Measurements from ENCODE around the gene SIRPB1. TPM values are rescaled to one million over a fixed set of nuclear protein-coding genes. Genes with fewer than 3 reads are reported as not detected.

SIRPB1 gene
- total and polyA plus RNA-seq, 10 of the 15 experiments (the other 5 are each of a cell fraction or from before 2014, with no cell fraction given) = 3.4 to 33.8 (median 14.1) TPM

DNA sequence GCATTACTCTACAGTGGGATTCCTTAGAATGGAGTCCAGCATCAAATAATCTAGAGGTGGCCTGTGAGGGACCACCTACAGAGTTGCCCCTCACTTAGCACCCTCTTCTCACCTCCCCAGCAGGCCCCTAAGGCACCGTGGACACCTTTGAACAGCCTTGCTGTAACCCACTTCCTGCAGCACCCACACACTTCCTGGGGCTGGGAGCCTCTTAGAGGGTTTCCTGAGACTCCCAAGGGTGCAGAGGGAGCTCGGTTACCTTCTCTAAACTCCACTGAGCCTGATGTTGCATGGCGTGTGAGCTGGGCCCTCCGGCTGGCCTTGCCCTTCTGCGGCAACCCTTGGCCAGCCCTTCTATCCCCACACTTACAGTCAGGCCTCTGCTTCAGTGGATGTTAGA, 45.1 kb upstream of the SIRPB1 start (continued):
- TF ChIP-seq, protein P1, sequence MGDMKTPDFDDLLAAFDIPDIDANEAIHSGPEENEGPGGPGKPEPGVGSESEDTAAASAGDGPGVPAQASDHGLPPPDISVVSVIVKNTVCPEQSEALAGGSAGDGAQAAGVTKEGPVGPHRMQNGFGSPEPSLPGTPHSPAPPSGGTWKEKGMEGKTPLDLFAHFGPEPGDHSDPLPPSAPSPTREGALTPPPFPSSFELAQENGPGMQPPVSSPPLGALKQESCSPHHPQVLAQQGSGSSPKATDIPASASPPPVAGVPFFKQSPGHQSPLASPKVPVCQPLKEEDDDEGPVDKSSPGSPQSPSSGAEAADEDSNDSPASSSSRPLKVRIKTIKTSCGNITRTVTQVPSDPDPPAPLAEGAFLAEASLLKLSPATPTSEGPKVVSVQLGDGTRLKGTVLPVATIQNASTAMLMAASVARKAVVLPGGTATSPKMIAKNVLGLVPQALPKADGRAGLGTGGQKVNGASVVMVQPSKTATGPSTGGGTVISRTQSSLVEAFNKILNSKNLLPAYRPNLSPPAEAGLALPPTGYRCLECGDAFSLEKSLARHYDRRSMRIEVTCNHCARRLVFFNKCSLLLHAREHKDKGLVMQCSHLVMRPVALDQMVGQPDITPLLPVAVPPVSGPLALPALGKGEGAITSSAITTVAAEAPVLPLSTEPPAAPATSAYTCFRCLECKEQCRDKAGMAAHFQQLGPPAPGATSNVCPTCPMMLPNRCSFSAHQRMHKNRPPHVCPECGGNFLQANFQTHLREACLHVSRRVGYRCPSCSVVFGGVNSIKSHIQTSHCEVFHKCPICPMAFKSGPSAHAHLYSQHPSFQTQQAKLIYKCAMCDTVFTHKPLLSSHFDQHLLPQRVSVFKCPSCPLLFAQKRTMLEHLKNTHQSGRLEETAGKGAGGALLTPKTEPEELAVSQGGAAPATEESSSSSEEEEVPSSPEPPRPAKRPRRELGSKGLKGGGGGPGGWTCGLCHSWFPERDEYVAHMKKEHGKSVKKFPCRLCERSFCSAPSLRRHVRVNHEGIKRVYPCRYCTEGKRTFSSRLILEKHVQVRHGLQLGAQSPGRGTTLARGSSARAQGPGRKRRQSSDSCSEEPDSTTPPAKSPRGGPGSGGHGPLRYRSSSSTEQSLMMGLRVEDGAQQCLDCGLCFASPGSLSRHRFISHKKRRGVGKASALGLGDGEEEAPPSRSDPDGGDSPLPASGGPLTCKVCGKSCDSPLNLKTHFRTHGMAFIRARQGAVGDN (IDR thresholded peaks at IDR 0.05) = peak; percentile 75
- TF ChIP-seq, protein P2, sequence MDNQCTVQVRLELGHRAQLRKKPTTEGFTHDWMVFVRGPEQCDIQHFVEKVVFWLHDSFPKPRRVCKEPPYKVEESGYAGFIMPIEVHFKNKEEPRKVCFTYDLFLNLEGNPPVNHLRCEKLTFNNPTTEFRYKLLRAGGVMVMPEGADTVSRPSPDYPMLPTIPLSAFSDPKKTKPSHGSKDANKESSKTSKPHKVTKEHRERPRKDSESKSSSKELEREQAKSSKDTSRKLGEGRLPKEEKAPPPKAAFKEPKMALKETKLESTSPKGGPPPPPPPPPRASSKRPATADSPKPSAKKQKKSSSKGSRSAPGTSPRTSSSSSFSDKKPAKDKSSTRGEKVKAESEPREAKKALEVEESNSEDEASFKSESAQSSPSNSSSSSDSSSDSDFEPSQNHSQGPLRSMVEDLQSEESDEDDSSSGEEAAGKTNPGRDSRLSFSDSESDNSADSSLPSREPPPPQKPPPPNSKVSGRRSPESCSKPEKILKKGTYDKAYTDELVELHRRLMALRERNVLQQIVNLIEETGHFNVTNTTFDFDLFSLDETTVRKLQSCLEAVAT (IDR thresholded peaks at IDR 0.05) = no peak
- no peak for TF ChIP-seq HDAC6 (IDR thresholded peaks at IDR 0.05; ENCODE audit: unreplicated experiment)
- TF ChIP-seq IKZF2 (IDR thresholded peaks at IDR 0.05) = peak; percentile 55 to 77; a peak in 3 of 4 replicates
- TF ChIP-seq, protein P3, sequence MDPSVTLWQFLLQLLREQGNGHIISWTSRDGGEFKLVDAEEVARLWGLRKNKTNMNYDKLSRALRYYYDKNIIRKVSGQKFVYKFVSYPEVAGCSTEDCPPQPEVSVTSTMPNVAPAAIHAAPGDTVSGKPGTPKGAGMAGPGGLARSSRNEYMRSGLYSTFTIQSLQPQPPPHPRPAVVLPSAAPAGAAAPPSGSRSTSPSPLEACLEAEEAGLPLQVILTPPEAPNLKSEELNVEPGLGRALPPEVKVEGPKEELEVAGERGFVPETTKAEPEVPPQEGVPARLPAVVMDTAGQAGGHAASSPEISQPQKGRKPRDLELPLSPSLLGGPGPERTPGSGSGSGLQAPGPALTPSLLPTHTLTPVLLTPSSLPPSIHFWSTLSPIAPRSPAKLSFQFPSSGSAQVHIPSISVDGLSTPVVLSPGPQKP (IDR thresholded peaks at IDR 0.05; ENCODE audit: low read depth, low read length) = no peak
- no peak for TF ChIP-seq POU2F2 (IDR thresholded peaks at IDR 0.05; ENCODE audit: borderline replicate concordance, low read depth, low read length)
- peak; percentile 58 for TF ChIP-seq SP1 (IDR thresholded peaks at IDR 0.05; ENCODE audit: low read depth, low read length)
